ENCODE measurements around the gene ZBTB49. TPM values are rescaled to one million over a fixed set of nuclear protein-coding genes. Genes with fewer than 3 reads are reported as not detected.

Gene ZBTB49
- polyA plus RNA-seq, 3 donors = 1.4 to 5.1 (median 1.7) TPM

Other genes starting within 250 kb of the ZBTB49 start
- not detected for gene OTOP1, start 63.3 kb upstream of the ZBTB49 start, polyA plus RNA-seq
- 10 to 100 TPM; 13.9 to 26.3 (median 25.2) TPM for gene TMEM128, start 42.0 kb upstream of the ZBTB49 start, polyA plus RNA-seq
- 10 to 100 TPM in 2 of 3 donors, 1 to 10 TPM in 1; 3.8 to 18.4 (median 16.1) TPM for gene LYAR, start 97 bp upstream of the ZBTB49 start, polyA plus RNA-seq
- 1 to 10 TPM in 1 of 3 donors, under 1 TPM in 2; 0.62 to 2.2 (median 0.80) TPM for gene NSG1, start 96.9 kb downstream of the ZBTB49 start, polyA plus RNA-seq

Data from adipose tissue (tissue), 3 donors.